GM12878 (cell line): Measurements from ENCODE around the gene BBC3. TPM values are rescaled to one million over a fixed set of nuclear protein-coding genes. Genes with fewer than 3 reads are reported as not detected.
A peak's percentile ranks its signal among the peaks of the same experiment; 100 is the strongest.

ENCODE experiments used
- ATAC-seq: fragments of 200-7000 bp; cut with Tn5 transposase; 3 replicates; pipeline ENCODE4 v1.9.1; 2020; ENCODE audit warnings: mild to moderate bottlenecking, moderate library complexity
- BruUV-seq: library from RNA; stranded (reverse); fragments of 400-500 nt; replicated peaks from 2 replicates; lab custom pipeline; 2021; lab: Mats Ljungman, UMichigan
- CTCF ChIA-PET: fragments of 300-600 bp; sonication (Branson Sonifier 250); formaldehyde crosslinking; extraction: SDS; loops from one replicate; lab custom pipeline; 2021; ENCODE audit warnings: inconsistent platforms; lab: Yijun Ruan, JAX
- POLR2A ChIA-PET: fragments of 350-600 bp; formaldehyde crosslinking; extraction: SDS; loops from one replicate; lab custom pipeline; 2021; ENCODE audit warnings: inconsistent platforms; lab: Charles Lee
- RAD21 ChIA-PET: fragments of 300-600 bp; sonication (Branson Sonifier 250); formaldehyde crosslinking; loops from one replicate; lab custom pipeline; 2023; ENCODE audit warnings: antibody characterized with exemption; ENCODE audit not compliant: unreplicated experiment; lab: Charles Lee
- SMC1A ChIA-PET: fragments of 300-600 bp; sonication (Branson Sonifier 250); formaldehyde crosslinking; loops from one replicate; lab custom pipeline; 2023; ENCODE audit not compliant: unreplicated experiment, uncharacterized antibody; lab: Charles Lee
- DNase-seq: peaks from one replicate; pipeline ENCODE4 v3.0.0-alpha.2; 2011; ENCODE audit warnings: low read depth, low spot score
- FAIRE-seq: peaks from 3 replicates; lab custom pipeline; 2011; peaks lifted over from hg19 to GRCh38; lab: Jason Lieb, UNC
- H2AFZ ChIP-seq: 2 replicates; pipeline ENCODE4 v1.6.0; 2011; ENCODE audit warnings: low read depth, low read length, control low read depth; ENCODE audit not compliant: control insufficient read depth
- H3K27ac ChIP-seq: 2 replicates; pipeline ENCODE4 v1.5.1; 2011; ENCODE audit warnings: control low read depth; ENCODE audit not compliant: control insufficient read depth, insufficient read depth
- H3K27me3 ChIP-seq, 2 experiments: replicated peaks in 1 of 2; 2 replicates each; pipeline versions ENCODE4 v1.6.0 to v1.6.1; 2011; ENCODE audit warnings: low read length in 1 of 2; ENCODE audit not compliant: control insufficient read depth in 2 of 2, insufficient read depth in 2 of 2
- H3K36me3 ChIP-seq, 2 experiments: 2 replicates each; pipeline ENCODE4 v1.5.1; 2011; ENCODE audit warnings: low read length in 1 of 2; ENCODE audit not compliant: control insufficient read depth in 2 of 2, insufficient read depth in 2 of 2
- H3K4me1 ChIP-seq: 2 replicates; pipeline ENCODE4 v1.6.1; 2011; ENCODE audit warnings: mild to moderate bottlenecking, low read length, moderate library complexity, mixed read lengths; ENCODE audit not compliant: control insufficient read depth, insufficient read depth
- H3K4me2 ChIP-seq: 2 replicates; pipeline ENCODE4 v1.6.0; 2011; ENCODE audit warnings: control low read depth; ENCODE audit not compliant: control insufficient read depth, insufficient read depth
- H3K4me3 ChIP-seq: fragments of 200-600 bp; sonication (generic); 2 replicates; pipeline ENCODE4 v1.5.1; 2016
- H3K79me2 ChIP-seq: 2 replicates; pipeline ENCODE4 v1.6.0; 2011; ENCODE audit warnings: low read length; ENCODE audit not compliant: control insufficient read depth, insufficient read depth
- H3K9ac ChIP-seq: 2 replicates; pipeline ENCODE4 v1.8.0; 2011; ENCODE audit warnings: low read length, control low read depth, mixed read lengths; ENCODE audit not compliant: control insufficient read depth, insufficient read depth
- H3K9me3 ChIP-seq: replicated peaks from 3 replicates; pipeline ENCODE4 v1.5.1; 2011; ENCODE audit warnings: mild to moderate bottlenecking, low read length; ENCODE audit not compliant: control insufficient read depth, insufficient read depth
- H4K20me1 ChIP-seq: 2 replicates; pipeline ENCODE4 v1.6.0; 2011; ENCODE audit not compliant: control insufficient read depth, insufficient read depth
- BCL11A ChIP-seq: IDR thresholded peaks from 2 replicates; pipeline ENCODE4 v1.6.1; 2011; ENCODE audit warnings: low read depth, low read length
- DPF2 ChIP-seq: fragments of 450-650 bp; IDR thresholded peaks from 2 replicates; pipeline ENCODE4 v1.6.1; 2017; ENCODE audit warnings: mild to moderate bottlenecking
- EED ChIP-seq: sonication (generic); IDR thresholded peaks from 2 replicates; pipeline ENCODE4 v1.6.1; 2016; ENCODE audit warnings: antibody characterized with exemption, low read depth
- HDAC6 ChIP-seq: fragments of 200-600 bp; sonication (generic); IDR thresholded peaks from one replicate; pipeline ENCODE4 v1.8.0; 2017; ENCODE audit warnings: antibody characterized with exemption; ENCODE audit not compliant: unreplicated experiment
- IKZF2 ChIP-seq, 2 experiments: fragments of 450-650 bp; IDR thresholded peaks; 2 replicates each; pipeline ENCODE4 v1.6.1; 2017; ENCODE audit warnings: mild to moderate bottlenecking in 2 of 2, moderate library complexity in 2 of 2
- JUNB ChIP-seq: IDR thresholded peaks from 2 replicates; pipeline ENCODE4 v1.6.1; 2016; ENCODE audit warnings: antibody characterized with exemption, mild to moderate bottlenecking
- MTA3 ChIP-seq: IDR thresholded peaks from 2 replicates; pipeline ENCODE4 v1.6.1; 2012; ENCODE audit warnings: low read length, inconsistent platforms, borderline replicate concordance
- NR2C1 ChIP-seq: fragments of 450-650 bp; IDR thresholded peaks from 2 replicates; pipeline ENCODE4 v1.6.1; 2017; ENCODE audit warnings: antibody characterized with exemption, mild to moderate bottlenecking, moderate library complexity
- PAX8 ChIP-seq: fragments of 450-650 bp; IDR thresholded peaks from 2 replicates; pipeline ENCODE4 v1.6.1; 2017; ENCODE audit warnings: mild to moderate bottlenecking, moderate library complexity
- SMAD1 ChIP-seq: fragments of 450-650 bp; IDR thresholded peaks from 2 replicates; pipeline ENCODE4 v1.6.1; 2018; ENCODE audit warnings: mild to moderate bottlenecking, low read depth; ENCODE audit not compliant: partially characterized antibody
- SP1 ChIP-seq: IDR thresholded peaks from one replicate; pipeline ENCODE4 v1.6.1; 2011; ENCODE audit warnings: low read depth, low read length
- TAF1 ChIP-seq: IDR thresholded peaks from 2 replicates; pipeline ENCODE4 v1.6.1; 2011; ENCODE audit warnings: mild to moderate bottlenecking, low read depth, low read length, borderline replicate concordance
- TARDBP ChIP-seq: IDR thresholded peaks from 2 replicates; pipeline ENCODE4 v1.6.1; 2016; ENCODE audit warnings: borderline replicate concordance
- TBL1XR1 ChIP-seq: IDR thresholded peaks from 2 replicates; pipeline ENCODE4 v1.6.1; 2012; ENCODE audit warnings: low read depth, low read length, improper control_type of control experiment
- TCF12 ChIP-seq: IDR thresholded peaks from 2 replicates; pipeline ENCODE4 v1.6.1; 2011; ENCODE audit warnings: low read depth, mild to moderate bottlenecking, low read length
- WGBS: methylation state at CpG from one replicate; pipeline ENCODE4 v1.1.6; 2016; ENCODE audit warnings: low lambda C conversion rate; ENCODE audit not compliant: insufficient replicate concordance, insufficient coverage; ENCODE audit errors: missing lambda C conversion rate; 5-methylcytosine and 5-hydroxymethylcytosine counted together
- in situ Hi-C: fragments of 300-500 bp; cut with MboI; formaldehyde crosslinking; loops from 9 replicates; pipeline ENCODE4 v1.14.3; 2018; ENCODE audit warnings: mixed read lengths
- intact Hi-C: fragments of 100-400 bp; cut with micrococcal nuclease; formaldehyde crosslinking; loops from one replicate; pipeline ENCODE4 v1.14.2; 2022; ENCODE audit not compliant: unreplicated experiment
- polyA plus RNA-seq, 11 experiments: library from polyadenylated mRNA; depleted of rRNA in 4 of 11; unstranded in 6 of 11; stranded (reverse) in 5 of 11; fragments of >200 nt; fragmentation: Nextera tagmentation in 4 of 11; fragmentation: Illumina TruSeq in 1 of 11; extraction: Ambion mirVana in 4 of 11; extraction: Trizol in 1 of 11; gene quantifications; 1 replicate in 1 of 11; 2 replicates in 10 of 11; pipeline versions ENCODE4 v1.2.1 to v1.2.3, GENCODE V29; 2011 to 2016; ENCODE audit warnings: inconsistent platforms in 2 of 11, missing spikeins in 2 of 11, low read depth in 1 of 11
- total RNA-seq, 4 experiments: library from RNA; depleted of rRNA in 3 of 4; stranded (reverse); fragments of >200 nt in 3 of 4; fragmentation: Illumina TruSeq in 1 of 4; extraction: Trizol in 1 of 4; gene quantifications; 2 replicates each; pipeline versions ENCODE4 v1.2.1 to v1.2.3, GENCODE V29; 2013 to 2021
- TF ChIP-seq, protein P1 (sequence below): fragments of 450-650 bp; IDR thresholded peaks from 2 replicates; pipeline ENCODE4 v1.6.1; 2017; ENCODE audit warnings: mild to moderate bottlenecking
- TF ChIP-seq, protein P2 (sequence below): fragments of 450-650 bp; IDR thresholded peaks from 2 replicates; pipeline ENCODE4 v1.6.1; 2016; ENCODE audit warnings: mild to moderate bottlenecking

BBC3 gene
- total and polyA plus RNA-seq, 10 of the 15 experiments (the other 5 are each of a cell fraction or from before 2014, with no cell fraction given) = 0.10 to 17.9 (median 7.5) TPM

DNA sequence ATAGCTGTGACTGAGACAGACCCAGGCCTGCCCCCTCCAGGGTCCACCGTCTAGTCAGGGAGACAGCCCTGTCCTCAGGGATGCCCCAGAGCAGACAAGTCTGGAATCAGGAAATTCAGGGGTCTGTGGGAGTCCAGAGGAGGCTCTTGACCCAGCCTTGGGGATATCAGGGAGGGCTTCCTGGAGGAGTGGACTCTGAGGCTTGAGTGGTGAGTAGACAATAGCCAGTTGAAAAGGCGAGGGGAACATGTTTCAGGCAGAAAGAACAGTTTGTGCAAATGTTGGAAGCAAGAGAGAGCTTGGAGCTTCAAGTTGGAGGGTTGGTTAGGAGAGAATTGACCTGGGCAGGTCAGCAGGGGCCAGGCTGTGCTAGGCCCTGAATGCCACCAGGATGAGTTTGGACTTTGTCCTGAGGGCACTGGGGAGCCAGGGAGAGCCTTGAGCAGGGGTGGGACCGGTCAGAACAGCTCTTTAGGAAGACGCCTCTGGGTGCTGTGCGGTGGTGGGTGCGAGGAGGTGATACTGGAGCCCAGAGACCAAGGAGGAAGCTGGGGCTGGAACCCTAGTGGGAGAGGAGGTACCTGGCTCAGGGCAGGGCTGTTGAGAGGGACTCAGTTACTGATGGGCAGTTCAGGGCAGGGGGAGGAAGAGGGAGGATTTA, 28.0 kb upstream of the BBC3 start:
- ChIA-PET RAD21 (no interaction called here), SMC1A (no interaction called here), POLR2A (interaction anchor here (1.3 kb wide), 1 partner anchor 15 kb away, joined by 5 read pairs; no protein-coding TSS in a partner anchor), CTCF (no interaction called here)
- in situ Hi-C loops (no loop called here), intact Hi-C loops (no loop called here)
- Histone ChIP-seq H3K27me3 (no peaks in the 10 kb centered on the region), H3K79me2 (peaks cover 9% of the 10 kb centered on the region), H3K27ac (no peak overlapping the region), H2AFZ (no peak overlapping the region), H4K20me1 (no peaks in the 10 kb centered on the region), H3K4me3 (no peak overlapping the region), H3K9me3 (no peaks in the 10 kb centered on the region), H3K4me2 (no peak overlapping the region), H3K9ac (no peak overlapping the region), H3K36me3 (peaks cover 8 to 12% of the 10 kb centered on the region in 2 experiments; a peak in 2 of 4 replicates), H3K4me1 (peaks cover 15% of the 10 kb centered on the region)
- FAIRE-seq = no peak
- no TSS peak for BruUV-seq
- no peak for ATAC-seq
- no peak for DNase-seq
- WGBS = 84% methylated on average over 6 of the region's 6 CpGs
- TF ChIP-seq NR2C1 (no peak), DPF2 (no peak), TBL1XR1 (no peak), PAX8 (no peak)

GRCh38 chr19:47258434-47258833, 27.4 kb upstream of the BBC3 start:
- RAD21 ChIA-PET = no interaction called here
- ATAC-seq = no peak
- peak overlapping the region; percentile 97 for H3K4me2 ChIP-seq
- H3K4me3 ChIP-seq = 0 out of 2 replicates have a peak overlapping the region, but pooled peaks have one; percentile 86
- H3K27me3 ChIP-seq = no peaks in the 10 kb centered on the region
- DNase-seq = no peak
- intact Hi-C loops = no loop called here
- H3K27ac ChIP-seq = no peak overlapping the region
- peaks cover 9% of the 10 kb centered on the region for H3K79me2 ChIP-seq
- in situ Hi-C loops = no loop called here
- SMC1A ChIA-PET = no interaction called here
- H4K20me1 ChIP-seq = no peaks in the 10 kb centered on the region
- H2AFZ ChIP-seq = no peak overlapping the region
- peaks cover 8 to 12% of the 10 kb centered on the region in 2 experiments; a peak in 2 of 4 replicates for H3K36me3 ChIP-seq
- FAIRE-seq = no peak
- H3K9ac ChIP-seq = peak overlapping the region; percentile 86; the same call in 1 of the 2 replicates
- BruUV-seq = no TSS peak
- H3K4me1 ChIP-seq = peaks cover 15% of the 10 kb centered on the region
- CTCF ChIA-PET = no interaction called here
- 77% methylated on average over 7 of the region's 9 CpGs for WGBS
- POLR2A ChIA-PET = interaction anchor here (1.3 kb wide), 1 partner anchor 16 kb away, joined by 5 read pairs; no protein-coding TSS in a partner anchor
- H3K9me3 ChIP-seq = no peaks in the 10 kb centered on the region
- no peak for TF ChIP-seq TARDBP
- no peak for TF ChIP-seq TAF1
- TF ChIP-seq BCL11A = no peak
- no peak for TF ChIP-seq JUNB
- TF ChIP-seq EED = no peak
- TF ChIP-seq SP1 = no peak
- no peak for TF ChIP-seq HDAC6
- TF ChIP-seq, protein P1, sequence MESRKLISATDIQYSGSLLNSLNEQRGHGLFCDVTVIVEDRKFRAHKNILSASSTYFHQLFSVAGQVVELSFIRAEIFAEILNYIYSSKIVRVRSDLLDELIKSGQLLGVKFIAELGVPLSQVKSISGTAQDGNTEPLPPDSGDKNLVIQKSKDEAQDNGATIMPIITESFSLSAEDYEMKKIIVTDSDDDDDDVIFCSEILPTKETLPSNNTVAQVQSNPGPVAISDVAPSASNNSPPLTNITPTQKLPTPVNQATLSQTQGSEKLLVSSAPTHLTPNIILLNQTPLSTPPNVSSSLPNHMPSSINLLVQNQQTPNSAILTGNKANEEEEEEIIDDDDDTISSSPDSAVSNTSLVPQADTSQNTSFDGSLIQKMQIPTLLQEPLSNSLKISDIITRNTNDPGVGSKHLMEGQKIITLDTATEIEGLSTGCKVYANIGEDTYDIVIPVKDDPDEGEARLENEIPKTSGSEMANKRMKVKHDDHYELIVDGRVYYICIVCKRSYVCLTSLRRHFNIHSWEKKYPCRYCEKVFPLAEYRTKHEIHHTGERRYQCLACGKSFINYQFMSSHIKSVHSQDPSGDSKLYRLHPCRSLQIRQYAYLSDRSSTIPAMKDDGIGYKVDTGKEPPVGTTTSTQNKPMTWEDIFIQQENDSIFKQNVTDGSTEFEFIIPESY = no peak
- TF ChIP-seq MTA3 = no peak
- TF ChIP-seq IKZF2 (IDR thresholded peaks at IDR 0.05) = no peak
- TF ChIP-seq, protein P2, sequence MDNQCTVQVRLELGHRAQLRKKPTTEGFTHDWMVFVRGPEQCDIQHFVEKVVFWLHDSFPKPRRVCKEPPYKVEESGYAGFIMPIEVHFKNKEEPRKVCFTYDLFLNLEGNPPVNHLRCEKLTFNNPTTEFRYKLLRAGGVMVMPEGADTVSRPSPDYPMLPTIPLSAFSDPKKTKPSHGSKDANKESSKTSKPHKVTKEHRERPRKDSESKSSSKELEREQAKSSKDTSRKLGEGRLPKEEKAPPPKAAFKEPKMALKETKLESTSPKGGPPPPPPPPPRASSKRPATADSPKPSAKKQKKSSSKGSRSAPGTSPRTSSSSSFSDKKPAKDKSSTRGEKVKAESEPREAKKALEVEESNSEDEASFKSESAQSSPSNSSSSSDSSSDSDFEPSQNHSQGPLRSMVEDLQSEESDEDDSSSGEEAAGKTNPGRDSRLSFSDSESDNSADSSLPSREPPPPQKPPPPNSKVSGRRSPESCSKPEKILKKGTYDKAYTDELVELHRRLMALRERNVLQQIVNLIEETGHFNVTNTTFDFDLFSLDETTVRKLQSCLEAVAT = no peak
- no peak for TF ChIP-seq SMAD1
- no peak for TF ChIP-seq TCF12
